DOHH2 (cell line): ENCODE measurements around the gene SLC25A33.

Experiments used
- H3F3A ChIP-seq: fragments of 200-600 bp; sonication (generic), shearing (Covaris generic); 2 replicates; pipeline ENCODE4 v1.6.0; 2016; ENCODE audit warnings: antibody characterized with exemption, mild to moderate bottlenecking; ENCODE audit not compliant: control insufficient read depth, insufficient read depth
- H3K27ac ChIP-seq: fragments of 200-600 bp; sonication (generic); 2 replicates; pipeline ENCODE4 v1.5.1; 2014; ENCODE audit warnings: low read depth, mild to moderate bottlenecking, low read length, moderate library complexity
- H3K27me3 ChIP-seq: fragments of 200-600 bp; sonication (generic); 2 replicates; pipeline ENCODE4 v1.6.1; 2014; ENCODE audit warnings: mild to moderate bottlenecking, low read length, mixed read lengths; ENCODE audit not compliant: control insufficient read depth
- H3K36me3 ChIP-seq: fragments of 200-600 bp; sonication (generic); 2 replicates; pipeline ENCODE4 v1.6.1; 2014; ENCODE audit warnings: mild to moderate bottlenecking, low read length, moderate library complexity, mixed read lengths; ENCODE audit not compliant: control insufficient read depth
- H3K4me1 ChIP-seq: fragments of 200-600 bp; sonication (generic); 2 replicates; pipeline ENCODE4 v1.6.1; 2014; ENCODE audit warnings: mild to moderate bottlenecking, low read length, mixed read lengths; ENCODE audit not compliant: control insufficient read depth
- H3K4me2 ChIP-seq: fragments of 200-600 bp; sonication (generic); 2 replicates; pipeline ENCODE4 v1.6.0; 2014; ENCODE audit warnings: mild to moderate bottlenecking, low read length, moderate library complexity
- H3K4me3 ChIP-seq: fragments of 200-600 bp; sonication (generic); 2 replicates; pipeline ENCODE4 v1.5.1; 2014; ENCODE audit warnings: mild to moderate bottlenecking, low read length, mixed read lengths
- H3K79me2 ChIP-seq: fragments of 200-600 bp; sonication (generic); 2 replicates; pipeline ENCODE4 v1.6.1; 2014; ENCODE audit warnings: mild to moderate bottlenecking, low read length, mixed read lengths; ENCODE audit not compliant: control insufficient read depth
- H3K9me2 ChIP-seq: fragments of 200-600 bp; sonication (generic); replicated peaks from 2 replicates; pipeline ENCODE4 v1.6.1; 2014; ENCODE audit warnings: mild to moderate bottlenecking, low read length, mixed read lengths; ENCODE audit not compliant: control insufficient read depth
- H3K9me3 ChIP-seq: fragments of 200-600 bp; sonication (generic); 2 replicates; pipeline ENCODE4 v1.6.1; 2014; ENCODE audit warnings: antibody characterized with exemption, low read length, mixed read lengths; ENCODE audit not compliant: control insufficient read depth, insufficient read depth
- H4K20me1 ChIP-seq: fragments of 200-600 bp; sonication (generic); 2 replicates; pipeline ENCODE4 v1.6.0; 2014; ENCODE audit warnings: low read depth, mild to moderate bottlenecking, antibody characterized with exemption, low read length, moderate library complexity; ENCODE audit not compliant: control insufficient read depth, insufficient read depth
- EZH2phosphoT487 ChIP-seq: fragments of 200-600 bp; sonication (generic); IDR thresholded peaks from 2 replicates; pipeline ENCODE4 v1.6.1; 2017; ENCODE audit warnings: borderline replicate concordance, mild to moderate bottlenecking, antibody characterized with exemption, low read length, moderate library complexity, mixed read lengths
- TF ChIP-seq, protein P1 (sequence below): fragments of 200-600 bp; sonication (generic); IDR thresholded peaks from one replicate; pipeline ENCODE4 v1.5.1; 2014; ENCODE audit warnings: antibody characterized with exemption, mild to moderate bottlenecking, low read depth, low read length; ENCODE audit not compliant: poor library complexity, severe bottlenecking

SLC25A33 gene

DNA sequence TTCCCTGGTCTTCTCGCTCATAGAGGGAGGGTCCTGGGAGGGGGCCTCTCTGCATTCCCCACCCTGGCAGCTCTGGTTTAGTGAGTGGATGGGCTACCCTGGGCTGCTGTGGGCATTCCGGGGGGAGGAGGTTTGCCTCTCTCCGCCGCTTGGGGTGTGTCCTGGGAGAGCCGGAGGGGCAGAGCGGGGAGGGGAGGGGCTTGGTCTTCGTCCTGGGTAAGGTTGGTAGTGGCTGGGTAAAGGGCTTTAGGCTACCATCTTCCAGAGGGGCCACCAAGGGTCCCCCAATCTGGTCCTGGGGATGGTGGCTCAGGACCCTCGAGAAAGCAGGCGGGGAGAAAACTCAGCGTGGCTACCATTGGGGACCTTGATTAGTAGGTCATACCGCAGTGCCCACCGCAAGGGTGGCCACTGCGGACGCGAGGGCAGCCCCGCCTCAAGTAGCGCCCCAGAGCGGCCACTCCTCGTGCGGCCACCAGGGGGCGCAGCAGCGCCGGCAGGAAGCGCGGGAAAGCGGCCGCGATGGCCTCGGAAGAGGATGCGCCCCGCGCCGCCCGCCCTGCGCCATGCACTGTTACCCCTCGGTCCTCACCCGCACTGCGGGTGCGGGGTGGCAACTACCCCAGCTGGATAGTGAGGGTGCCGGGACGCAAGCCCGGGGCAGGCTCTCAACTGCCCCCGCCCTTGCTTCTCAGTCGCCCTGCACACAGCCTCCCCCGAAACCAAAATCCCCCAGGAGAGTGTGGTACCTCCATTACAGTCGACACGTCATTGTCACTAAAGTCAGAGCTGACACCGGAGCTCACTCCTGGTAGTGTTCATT, 44.1 kb upstream of the SLC25A33 start:
- Histone ChIP-seq H3F3A (no peaks in the 10 kb centered on the region), H4K20me1 (no peaks in the 10 kb centered on the region), H3K27ac (no peak overlapping the region), H3K9me3 (no peaks in the 10 kb centered on the region), H3K4me1 (peaks cover 17% of the 10 kb centered on the region), H3K36me3 (no peaks in the 10 kb centered on the region), H3K79me2 (no peaks in the 10 kb centered on the region), H3K27me3 (peaks cover 16% of the 10 kb centered on the region), H3K9me2 (no peaks in the 10 kb centered on the region), H3K4me2 (peak overlapping the region; percentile 72), H3K4me3 (peak overlapping the region; percentile 71)
- TF ChIP-seq, protein P1, sequence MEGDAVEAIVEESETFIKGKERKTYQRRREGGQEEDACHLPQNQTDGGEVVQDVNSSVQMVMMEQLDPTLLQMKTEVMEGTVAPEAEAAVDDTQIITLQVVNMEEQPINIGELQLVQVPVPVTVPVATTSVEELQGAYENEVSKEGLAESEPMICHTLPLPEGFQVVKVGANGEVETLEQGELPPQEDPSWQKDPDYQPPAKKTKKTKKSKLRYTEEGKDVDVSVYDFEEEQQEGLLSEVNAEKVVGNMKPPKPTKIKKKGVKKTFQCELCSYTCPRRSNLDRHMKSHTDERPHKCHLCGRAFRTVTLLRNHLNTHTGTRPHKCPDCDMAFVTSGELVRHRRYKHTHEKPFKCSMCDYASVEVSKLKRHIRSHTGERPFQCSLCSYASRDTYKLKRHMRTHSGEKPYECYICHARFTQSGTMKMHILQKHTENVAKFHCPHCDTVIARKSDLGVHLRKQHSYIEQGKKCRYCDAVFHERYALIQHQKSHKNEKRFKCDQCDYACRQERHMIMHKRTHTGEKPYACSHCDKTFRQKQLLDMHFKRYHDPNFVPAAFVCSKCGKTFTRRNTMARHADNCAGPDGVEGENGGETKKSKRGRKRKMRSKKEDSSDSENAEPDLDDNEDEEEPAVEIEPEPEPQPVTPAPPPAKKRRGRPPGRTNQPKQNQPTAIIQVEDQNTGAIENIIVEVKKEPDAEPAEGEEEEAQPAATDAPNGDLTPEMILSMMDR, result peak; percentile 97
- TF ChIP-seq EZH2phosphoT487, result no peak

DNA sequence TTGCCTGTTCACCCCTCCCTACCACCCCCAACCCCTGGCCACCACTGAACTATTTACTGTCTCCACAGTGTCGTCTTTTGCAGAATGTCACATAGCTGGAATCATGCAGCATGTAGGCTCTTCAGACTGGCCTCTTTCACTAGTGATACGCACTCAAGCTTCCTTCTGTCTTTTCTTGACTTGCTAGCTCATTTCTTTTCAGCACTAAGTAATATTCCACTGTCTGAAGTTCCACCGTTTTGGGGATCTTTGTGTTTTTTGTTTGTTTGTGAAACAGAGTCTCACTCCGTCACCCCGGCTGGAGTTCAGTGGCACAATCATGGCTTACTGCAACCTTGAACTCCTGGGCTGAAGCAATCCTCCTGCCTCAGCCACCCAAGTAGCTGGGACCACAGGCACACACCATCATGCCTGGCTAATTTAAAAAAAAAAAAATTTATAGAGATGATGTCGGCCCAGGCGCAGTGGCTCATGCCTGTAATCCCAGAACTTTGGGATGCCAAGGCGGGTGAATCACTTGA, 43.4 kb upstream of the SLC25A33 start:
- H3K9me3 ChIP-seq, result no peaks in the 10 kb centered on the region
- no peaks in the 10 kb centered on the region for H4K20me1 ChIP-seq
- peaks cover 12% of the 10 kb centered on the region for H3K4me1 ChIP-seq
- no peaks in the 10 kb centered on the region for H3K36me3 ChIP-seq
- peaks cover 17% of the 10 kb centered on the region for H3K27me3 ChIP-seq
- TF ChIP-seq, protein P1, result no peak
- TF ChIP-seq EZH2phosphoT487, result no peak
- H3K4me2 ChIP-seq, result peak overlapping the region; percentile 72
- H3K27ac ChIP-seq, result no peak overlapping the region
- H3F3A ChIP-seq, result no peaks in the 10 kb centered on the region
- peak overlapping the region; percentile 71 for H3K4me3 ChIP-seq
- H3K9me2 ChIP-seq, result no peaks in the 10 kb centered on the region
- H3K79me2 ChIP-seq, result no peaks in the 10 kb centered on the region

DNA sequence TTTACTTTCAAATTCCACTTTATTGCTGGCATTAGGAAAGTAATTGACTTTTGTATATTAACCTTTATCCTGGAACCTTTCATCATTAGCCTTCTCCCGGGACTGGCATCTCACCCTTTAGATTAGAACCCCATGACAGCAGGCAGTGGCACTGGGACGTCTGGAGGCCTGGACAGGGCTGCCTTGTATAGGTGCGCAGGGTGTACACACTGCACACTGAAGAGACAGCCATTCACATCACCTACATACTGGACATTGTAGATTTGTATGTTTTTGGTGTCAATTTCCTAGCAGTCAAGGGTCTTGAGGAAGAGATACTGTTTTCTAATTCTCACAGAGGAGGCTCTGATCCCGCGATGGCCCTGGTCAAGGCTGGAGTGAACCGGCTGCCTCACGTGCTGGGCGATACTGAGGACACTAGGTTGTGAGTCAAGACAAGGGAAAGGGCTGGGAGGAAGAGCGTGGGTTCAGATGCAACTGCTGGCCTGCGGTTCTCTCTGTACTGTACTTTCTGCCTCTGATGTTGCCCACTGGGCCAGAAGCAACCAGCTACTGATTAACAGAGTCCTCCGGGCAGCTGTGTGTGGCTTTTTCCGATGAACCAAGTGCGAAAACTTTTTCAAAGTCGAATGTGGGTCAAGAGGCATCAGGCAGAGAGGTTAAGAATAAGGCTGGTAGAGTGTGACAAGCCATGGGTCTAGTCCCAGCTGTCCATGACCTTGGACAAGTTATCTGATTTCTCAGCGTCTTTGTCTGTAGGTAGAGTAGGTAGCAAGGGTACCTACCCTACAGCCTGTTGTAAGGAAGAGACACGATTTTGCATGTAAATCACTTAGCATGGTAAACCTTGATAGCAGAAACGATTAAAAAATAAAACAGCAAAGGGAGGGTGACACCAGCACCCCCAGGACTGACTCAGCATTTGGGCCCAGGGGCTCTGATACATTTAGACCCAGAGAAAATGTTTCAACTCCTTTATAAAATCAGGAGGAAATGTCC, 38.2 kb upstream of the SLC25A33 start:
- Histone ChIP-seq H3K27ac (no peak overlapping the region), H3F3A (no peaks in the 10 kb centered on the region), H3K4me1 (no peaks in the 10 kb centered on the region), H4K20me1 (no peaks in the 10 kb centered on the region), H3K4me3 (no peak overlapping the region), H3K36me3 (no peaks in the 10 kb centered on the region), H3K4me2 (no peak overlapping the region), H3K27me3 (peaks cover 11% of the 10 kb centered on the region; the same call in 1 of the 2 replicates), H3K79me2 (no peaks in the 10 kb centered on the region), H3K9me3 (no peaks in the 10 kb centered on the region), H3K9me2 (no peaks in the 10 kb centered on the region)
- no peak for TF ChIP-seq EZH2phosphoT487
- TF ChIP-seq, protein P1, result no peak
